Hematopoietic multipotent progenitor cell treated with erythropoietin and hydrocortisone succinate and interleukin-3 and kit ligand, for 15 days (in vitro differentiated cells): Measurements from ENCODE around the gene RUVBL2.
A peak's percentile ranks its signal among the peaks of the same experiment; 100 is the strongest.
"Not testable (repeated sequence)": the region's sequence is repeated elsewhere in the genome, so short reads cannot be mapped to it uniquely, and the experiment has no call there.

ENCODE experiments used
- DNase-seq: peaks from one replicate; pipeline ENCODE4 v3.0.0-alpha.2; 2015; ENCODE audit warnings: low spot score

RUVBL2 gene

GRCh38 chr19:49018388-49019241 is 24.9 kb downstream of the RUVBL2 start:
- not testable (repeated sequence) for DNase-seq

GRCh38 chr19:49019242-49019932 is 25.7 kb downstream of the RUVBL2 start:
- no peak for DNase-seq

GRCh38 chr19:49020342-49020741 is 26.7 kb downstream of the RUVBL2 start:
- DNase-seq = no peak

- no peak for DNase-seq
These were observed 27.5 kb downstream of the RUVBL2 start for GRCh38 chr19:49020931-49021895.

- no peak for DNase-seq
These were observed 28.4 kb downstream of the RUVBL2 start for GRCh38 chr19:49022116-49022515.

GRCh38 chr19:49024233-49024632 is 30.5 kb downstream of the RUVBL2 start, which contains the start of gene CGB3:
Gene CGB3, minus strand, starts transcription at chr19:49024333. Its CDS starts 362 bp downstream, at chr19:49023971.
- DNase-seq = not testable (repeated sequence)

- not testable (repeated sequence) for DNase-seq
These were observed 31.4 kb downstream of the RUVBL2 start for GRCh38 chr19:49025088-49025487.

GRCh38 chr19:49025599-49025998 is 31.9 kb downstream of the RUVBL2 start:
- not testable (repeated sequence) for DNase-seq

- not testable (repeated sequence) for DNase-seq
These were observed 35.0 kb downstream of the RUVBL2 start for GRCh38 chr19:49028686-49029085.

- DNase-seq = not testable (repeated sequence)
These were observed 36.1 kb downstream of the RUVBL2 start for GRCh38 chr19:49029749-49030148.

GRCh38 chr19:49030323-49030722 is 36.6 kb downstream of the RUVBL2 start:
- not testable (repeated sequence) for DNase-seq

- DNase-seq = peak; percentile 58
These were observed 38.1 kb downstream of the RUVBL2 start, which contains the start of gene CGB2 for GRCh38 chr19:49031642-49032301. Gene CGB2, plus strand, starts transcription at chr19:49031890. Its CDS starts 206 bp downstream, at chr19:49032096.

- peak; percentile 58 for DNase-seq
These were observed 43.1 kb downstream of the RUVBL2 start, which contains the start of gene CGB1 for GRCh38 chr19:49036815-49037214. Gene CGB1, minus strand, starts transcription at chr19:49036895. Its CDS starts 184 bp downstream, at chr19:49036711.

- not testable (repeated sequence) for DNase-seq
These were observed 44.4 kb downstream of the RUVBL2 start for GRCh38 chr19:49038111-49038510.

- DNase-seq = not testable (repeated sequence)
These were observed 45.0 kb downstream of the RUVBL2 start for GRCh38 chr19:49038557-49039276.

- DNase-seq = not testable (repeated sequence)
These were observed 46.0 kb downstream of the RUVBL2 start for GRCh38 chr19:49039736-49040135.

- no peak for DNase-seq
These were observed 48.5 kb downstream of the RUVBL2 start for GRCh38 chr19:49042177-49042576.

GRCh38 chr19:49042666-49043065 is 49.0 kb downstream of the RUVBL2 start:
- DNase-seq = not testable (repeated sequence)

GRCh38 chr19:49043548-49043947 is 49.9 kb downstream of the RUVBL2 start, which contains the start of gene CGB5:
Gene CGB5, plus strand, starts transcription at chr19:49043848. Its CDS starts 362 bp downstream, at chr19:49044210.
- not testable (repeated sequence) for DNase-seq

- not testable (repeated sequence) for DNase-seq
These were observed 55.3 kb downstream of the RUVBL2 start, which contains the start of gene CGB8 for GRCh38 chr19:49049011-49049410. Gene CGB8, minus strand, starts transcription at chr19:49049111. Its CDS starts 372 bp downstream, at chr19:49048739.
